K562 (cell line): ENCODE results near the gene WASL. TPM values are rescaled to one million over a fixed set of nuclear protein-coding genes. Genes with fewer than 3 reads are reported as not detected.

Source experiments
- C11orf30 ChIP-seq: fragments of 450-650 bp; IDR thresholded peaks from 2 replicates; pipeline ENCODE4 v1.6.1; 2016; ENCODE audit warnings: low read depth, mild to moderate bottlenecking
- CCAR2 ChIP-seq: fragments of 200-400 bp; formaldehyde crosslinking; IDR thresholded peaks from 2 replicates; pipeline ENCODE4 v1.6.1; 2017; ENCODE audit warnings: mild to moderate bottlenecking, low read depth, low read length
- DDX20 ChIP-seq: fragments of 450-650 bp; IDR thresholded peaks from 2 replicates; pipeline ENCODE4 v1.6.1; 2016; ENCODE audit warnings: missing genetic modification characterization, low read depth, mild to moderate bottlenecking, missing compliant biosample characterization, moderate library complexity
- EGR1 ChIP-seq: fragments of 450-650 bp; conservative IDR thresholded peaks from 2 replicates; pipeline ENCODE4 v1.6.1; 2017; ENCODE audit warnings: mild to moderate bottlenecking
- ETV6 ChIP-seq, 3 experiments: fragments of 150-350 bp in 1 of 3; sonication (generic) in 1 of 3; formaldehyde crosslinking in 1 of 3; IDR thresholded peaks; 2 replicates each; pipeline versions ENCODE4 v1.6.1 to v1.8.0; 2014 to 2022; ENCODE audit warnings: borderline replicate concordance in 2 of 3, low read depth in 2 of 3, antibody characterized with exemption in 1 of 3, low read length in 1 of 3, mild to moderate bottlenecking in 1 of 3, missing genetic modification reagents in 1 of 3
- FOXP1 ChIP-seq: sonication (generic); formaldehyde crosslinking; IDR thresholded peaks from 2 replicates; pipeline ENCODE4 v1.8.0; 2022; ENCODE audit warnings: mild to moderate bottlenecking, missing genetic modification reagents
- IFI16 ChIP-seq: fragments of 250-450 bp; sonication (Bioruptor Pico); IDR thresholded peaks from 2 replicates; pipeline ENCODE4 v2.1.2; 2022; ENCODE audit warnings: mild to moderate bottlenecking, inconsistent platforms
- IRF1 ChIP-seq: sonication (generic); formaldehyde crosslinking; IDR thresholded peaks from 2 replicates; pipeline ENCODE4 v1.8.0; 2022; ENCODE audit warnings: missing genetic modification reagents, mild to moderate bottlenecking, borderline replicate concordance
- JUND ChIP-seq, 2 experiments: IDR thresholded peaks; 2 replicates in 1 of 2; 3 replicates in 1 of 2; pipeline ENCODE4 v1.6.1; 2011; ENCODE audit warnings: borderline replicate concordance in 2 of 2, low read depth in 2 of 2, low read length in 2 of 2, improper control_type of control experiment in 1 of 2, missing biosample characterization in 1 of 2, missing genetic modification characterization in 1 of 2, missing genetic modification reagents in 1 of 2
- L3MBTL2 ChIP-seq: fragments of 450-650 bp; IDR thresholded peaks from 2 replicates; pipeline ENCODE4 v1.6.1; 2016; ENCODE audit warnings: mild to moderate bottlenecking, moderate library complexity
- MAFF ChIP-seq: IDR thresholded peaks from 2 replicates; pipeline ENCODE4 v1.6.1; 2012; ENCODE audit warnings: low read length, improper control_type of control experiment
- MAX ChIP-seq: sonication (generic); formaldehyde crosslinking; IDR thresholded peaks from 2 replicates; pipeline ENCODE4 v1.9.0; 2022; ENCODE audit warnings: mild to moderate bottlenecking, missing genetic modification reagents
- MEF2D ChIP-seq: conservative IDR thresholded peaks from 2 replicates; pipeline ENCODE4 v1.6.1; 2016; ENCODE audit warnings: low read depth, missing genetic modification characterization, missing compliant biosample characterization
- PREB ChIP-seq: sonication (generic); formaldehyde crosslinking; IDR thresholded peaks from 2 replicates; pipeline ENCODE4 v1.8.1; 2023; ENCODE audit warnings: mild to moderate bottlenecking, missing genetic modification reagents
- PTTG1 ChIP-seq: fragments of 450-650 bp; IDR thresholded peaks from 2 replicates; pipeline ENCODE4 v1.6.1; 2016; ENCODE audit warnings: low read depth, mild to moderate bottlenecking, missing genetic modification characterization, missing compliant biosample characterization
- RAD21 ChIP-seq, 2 experiments: fragments of 250-450 bp in 1 of 2; fragments of 450-650 bp in 1 of 2; sonication (Bioruptor Pico) in 1 of 2; formaldehyde crosslinking in 1 of 2; IDR thresholded peaks in 1 of 2; conservative IDR thresholded peaks in 1 of 2; 2 replicates each; pipeline versions ENCODE4 v1.4.0 to v1.8.0; 2020 to 2022; ENCODE audit warnings: mild to moderate bottlenecking in 2 of 2, moderate library complexity in 1 of 2
- SMARCE1 ChIP-seq: fragments of 450-650 bp; IDR thresholded peaks from 2 replicates; pipeline ENCODE4 v1.7.1; 2016; ENCODE audit warnings: mild to moderate bottlenecking
- XRCC5 ChIP-seq: fragments of 200-400 bp; formaldehyde crosslinking; IDR thresholded peaks from 2 replicates; pipeline ENCODE4 v1.6.1; 2017; ENCODE audit warnings: low read depth, mild to moderate bottlenecking, low read length
- YY1 ChIP-seq, 3 experiments: IDR thresholded peaks; 2 replicates each; pipeline ENCODE4 v1.6.1; 2011; ENCODE audit warnings: low read length in 2 of 3, mild to moderate bottlenecking in 2 of 3, moderate library complexity in 2 of 3, borderline replicate concordance in 1 of 3, control low read depth in 1 of 3, low read depth in 1 of 3; ENCODE audit not compliant: insufficient read depth in 3 of 3, insufficient replicate concordance in 2 of 3, control insufficient read depth in 1 of 3, insufficient read length in 1 of 3; ENCODE audit errors: extremely low read depth in 1 of 3
- ZBTB17 ChIP-seq: fragments of 450-650 bp; formaldehyde crosslinking; IDR thresholded peaks from 2 replicates; pipeline ENCODE4 v1.4.0; 2020; ENCODE audit warnings: mild to moderate bottlenecking
- ZEB2 ChIP-seq: fragments of 450-650 bp; IDR thresholded peaks from 2 replicates; pipeline ENCODE4 v1.6.1; 2016
- ZNF197 ChIP-seq: fragments of 200-800 bp; sonication (Bioruptor generic); IDR thresholded peaks from 2 replicates; pipeline ENCODE4 v1.6.1; 2016; ENCODE audit warnings: low read depth, missing genetic modification characterization, missing compliant biosample characterization
- ZNF24 ChIP-seq: fragments of 450-650 bp; IDR thresholded peaks from 2 replicates; pipeline ENCODE4 v1.6.1; 2016
- ZNF695 ChIP-seq: fragments of 450-650 bp; formaldehyde crosslinking; IDR thresholded peaks from 2 replicates; pipeline ENCODE4 v1.4.0; 2020; ENCODE audit warnings: mild to moderate bottlenecking, moderate library complexity
- ZNF699 ChIP-seq: fragments of 250-450 bp; sonication (Bioruptor Pico); IDR thresholded peaks from 2 replicates; pipeline ENCODE4 v1.8.0; 2021; ENCODE audit warnings: mild to moderate bottlenecking, moderate library complexity; ENCODE audit not compliant: insufficient replicate concordance
- ZNF717 ChIP-seq: fragments of 250-450 bp; sonication (Bioruptor Pico); IDR thresholded peaks from 2 replicates; pipeline ENCODE4 v1.5.0; 2021
- polyA plus RNA-seq, 8 experiments: library from polyadenylated mRNA; depleted of rRNA in 4 of 8; stranded (reverse) in 5 of 8; unstranded in 3 of 8; fragments of >200 nt; fragmentation: Nextera tagmentation in 2 of 8; fragmentation: Illumina TruSeq in 1 of 8; extraction: Ambion mirVana in 2 of 8; extraction: Trizol in 1 of 8; gene quantifications; 2 replicates each; pipeline versions ENCODE4 v1.2.1 to v1.2.3, GENCODE V29; 2011 to 2014; ENCODE audit warnings: inconsistent platforms in 1 of 8, missing spikeins in 1 of 8
- total RNA-seq, 7 experiments: library from RNA; depleted of rRNA in 6 of 7; stranded (reverse); fragments of >200 nt in 6 of 7; fragmentation: Illumina TruSeq in 2 of 7; extraction: Trizol in 2 of 7; gene quantifications; 2 replicates each; pipeline versions ENCODE4 v1.2.1 to v1.2.3, GENCODE V29; 2011 to 2021; ENCODE audit warnings: low replicate concordance in 1 of 7

Gene WASL
- total and polyA plus RNA-seq, 9 of the 15 experiments (the other 6 are each of a cell fraction or from before 2014, with no cell fraction given), result 3.2 to 13.9 (median 8.3) TPM

- TF ChIP-seq PREB (CRISPR knock-in tag) (no peak), PTTG1 (tag) (no peak), YY1 (IDR thresholded peaks at IDR 0.05; ENCODE audit: borderline replicate concordance in 1 of 3, control insufficient read depth in 1 of 3, extremely low read depth in 1 of 3, insufficient read depth in 3 of 3, insufficient read length in 1 of 3, insufficient replicate concordance in 2 of 3, low read depth in 1 of 3, low read length in 2 of 3) (peak; percentile 77 to 96 (median 92)), MEF2D (tag) (0 out of 2 replicates have a peak, but pooled peaks have one; percentile 19), RAD21 (CRISPR knock-in tag; conservative IDR thresholded peaks at IDR 0.05 in 1 of 2, IDR thresholded peaks at IDR 0.05 in 1 of 2) (peak in 1 of 2 experiments; percentile 25; a peak in 1 of 4 replicates), DDX20 (no peak), ZNF197 (CRISPR knock-in tag) (no peak), C11orf30 (no peak), ZNF699 (no peak), ZEB2 (peak; percentile 69), ZNF695 (CRISPR knock-in tag) (no peak), ZNF717 (CRISPR knock-in tag) (no peak), XRCC5 (0 out of 2 replicates have a peak, but pooled peaks have one; percentile 79), MAFF (peak; percentile 33; the same call in 1 of the 2 replicates), ZNF24 (peak; percentile 73), ZBTB17 (CRISPR knock-in tag) (peak; percentile 70; the same call in 1 of the 2 replicates), SMARCE1 (no peak; the same call in 1 of the 2 replicates), IRF1 (no peak), CCAR2 (no peak), IFI16 (CRISPR knock-in tag) (no peak), ETV6 (IDR thresholded peaks at IDR 0.05; ENCODE audit: borderline replicate concordance in 1 of 2, low read depth in 2 of 2, low read length in 1 of 2) (peak in 1 of 2 experiments; percentile 70; a peak in 1 of 4 replicates), ETV6 (CRISPR knock-in tag; IDR thresholded peaks at IDR 0.05; ENCODE audit: borderline replicate concordance) (no peak; the same call in 1 of the 2 replicates), EGR1 (peak; percentile 86), MAX (CRISPR knock-in tag) (peak; percentile 81), FOXP1 (peak; percentile 96), L3MBTL2 (peak; percentile 86), JUND (IDR thresholded peaks at IDR 0.05; ENCODE audit: borderline replicate concordance, low read depth, low read length) (peak; percentile 98), JUND (tag; IDR thresholded peaks at IDR 0.05; ENCODE audit: borderline replicate concordance, low read depth, low read length) (no peak)
Observed at GRCh38 chr7:123748734-123749536, at the start of gene WASL (continued).
